Activated naive CD4-positive, alpha-beta T cell treated with anti-CD3 and anti-CD28 coated beads, Interleukin-2, amount 50 U/mL, for 72 hours (primary cell): ENCODE results near the gene IFFO2. TPM values are rescaled to one million over a fixed set of nuclear protein-coding genes. Genes with fewer than 3 reads are reported as not detected.
A peak's percentile ranks its signal among the peaks of the same experiment; 100 is the strongest.

Experiments used
- ATAC-seq, 2 donors: fragments of 150-1000 bp; cut with Tn5 transposase; 2 replicates each; pipeline ENCODE4 v1.10.0; 2021; ENCODE audit warnings: mild to moderate bottlenecking in 2 of 2, moderate library complexity in 2 of 2
- DNase-seq, 2 donors: peaks; one replicate each; pipeline ENCODE4 v3.0.0; 2021 to 2022; ENCODE audit warnings: low spot score in 2 of 2
- H3K27ac Mint-ChIP-seq, 2 donors: one replicate each; pipeline ENCODE4 v1.8.0; 2022; ENCODE audit warnings: mild to moderate bottlenecking in 2 of 2, mixed read lengths in 2 of 2
- H3K36me3 Mint-ChIP-seq, 2 donors: one replicate each; pipeline ENCODE4 v1.8.0; 2022; ENCODE audit warnings: mixed read lengths in 2 of 2
- H3K9me3 Mint-ChIP-seq, 2 donors: one replicate each; pipeline ENCODE4 v1.8.0; 2022; ENCODE audit warnings: mixed read lengths in 2 of 2
- total RNA-seq, 2 donors: library from RNA; stranded (reverse); gene quantifications; one replicate each; pipeline ENCODE4 v1.2.3, GENCODE V29; 2022

Gene IFFO2
- total RNA-seq, 2 donors from 2014 or later: 27.3 to 41.7 TPM

GRCh38 chr1:18921516-18922251, 34.8 kb downstream of the IFFO2 start:
- H3K36me3 Mint-ChIP-seq: peaks cover 5 to 10% of the 10 kb centered on the region in 2 donors
- H3K27ac Mint-ChIP-seq: no peak overlapping the region
- DNase-seq (no peak), ATAC-seq (no peak)
- peaks cover 4 to 6% of the 10 kb centered on the region in 2 donors for H3K9me3 Mint-ChIP-seq

GRCh38 chr1:18920931-18921330, 35.5 kb downstream of the IFFO2 start:
- Mint-ChIP-seq H3K27ac (no peak overlapping the region), H3K36me3 (peaks cover 5 to 10% of the 10 kb centered on the region in 2 donors), H3K9me3 (peaks cover 4 to 6% of the 10 kb centered on the region in 2 donors)
- ATAC-seq: no peak
- no peak for DNase-seq

DNA sequence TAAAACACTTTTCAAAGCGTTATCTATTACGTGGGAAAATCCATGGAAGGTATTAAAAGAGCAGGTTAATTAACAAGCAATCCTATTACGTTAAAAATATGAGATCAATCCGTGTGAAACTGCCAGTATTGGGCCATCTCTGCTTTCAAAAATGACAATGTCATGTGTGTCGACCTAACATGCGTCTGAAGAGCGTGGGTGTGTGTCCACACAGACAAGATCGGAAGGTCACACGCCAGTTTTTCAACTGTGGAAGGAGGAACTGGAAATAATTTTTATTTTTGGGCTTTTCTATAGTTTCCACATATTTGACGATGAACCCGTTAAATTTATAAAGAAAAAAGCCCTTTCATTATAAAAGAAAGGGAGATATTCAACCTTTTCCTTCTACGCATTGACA, 36.5 kb downstream of the IFFO2 start:
- no peak for DNase-seq
- H3K27ac Mint-ChIP-seq: no peak overlapping the region
- H3K9me3 Mint-ChIP-seq: no peaks in the 10 kb centered on the region
- peaks cover 0 to 1% of the 10 kb centered on the region in 2 donors for H3K36me3 Mint-ChIP-seq
- ATAC-seq: no peak

GRCh38 chr1:18919197-18919905, 37.1 kb downstream of the IFFO2 start:
- Mint-ChIP-seq H3K36me3 (no peaks in the 10 kb centered on the region), H3K27ac (no peak overlapping the region), H3K9me3 (no peaks in the 10 kb centered on the region)
- no peak for DNase-seq
- ATAC-seq: no peak

DNA sequence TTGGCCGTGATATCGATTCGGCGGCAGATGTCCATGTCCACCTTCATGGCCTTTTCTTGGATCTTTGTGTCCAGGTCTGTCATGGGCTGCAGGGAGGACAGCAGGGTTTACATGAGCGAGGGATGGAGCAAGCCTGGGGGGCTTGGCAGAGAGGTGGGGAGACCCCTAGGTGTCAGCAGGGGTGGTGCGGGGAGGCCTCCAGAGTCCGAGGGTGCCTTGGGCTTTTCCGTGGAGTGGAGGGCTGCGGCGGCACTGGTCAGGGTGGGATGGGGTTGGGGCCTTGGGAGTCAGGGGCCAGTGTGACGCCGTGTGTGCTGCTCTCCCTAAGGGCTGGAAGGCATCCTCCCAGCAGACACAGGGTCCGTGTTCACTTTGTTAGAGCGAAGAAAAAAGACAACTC, 38.1 kb downstream of the IFFO2 start:
- Mint-ChIP-seq H3K27ac (peak overlapping the region; percentile 35 to 62), H3K36me3 (no peaks in the 10 kb centered on the region), H3K9me3 (no peaks in the 10 kb centered on the region)
- ATAC-seq (no peak), DNase-seq (no peak)

DNA sequence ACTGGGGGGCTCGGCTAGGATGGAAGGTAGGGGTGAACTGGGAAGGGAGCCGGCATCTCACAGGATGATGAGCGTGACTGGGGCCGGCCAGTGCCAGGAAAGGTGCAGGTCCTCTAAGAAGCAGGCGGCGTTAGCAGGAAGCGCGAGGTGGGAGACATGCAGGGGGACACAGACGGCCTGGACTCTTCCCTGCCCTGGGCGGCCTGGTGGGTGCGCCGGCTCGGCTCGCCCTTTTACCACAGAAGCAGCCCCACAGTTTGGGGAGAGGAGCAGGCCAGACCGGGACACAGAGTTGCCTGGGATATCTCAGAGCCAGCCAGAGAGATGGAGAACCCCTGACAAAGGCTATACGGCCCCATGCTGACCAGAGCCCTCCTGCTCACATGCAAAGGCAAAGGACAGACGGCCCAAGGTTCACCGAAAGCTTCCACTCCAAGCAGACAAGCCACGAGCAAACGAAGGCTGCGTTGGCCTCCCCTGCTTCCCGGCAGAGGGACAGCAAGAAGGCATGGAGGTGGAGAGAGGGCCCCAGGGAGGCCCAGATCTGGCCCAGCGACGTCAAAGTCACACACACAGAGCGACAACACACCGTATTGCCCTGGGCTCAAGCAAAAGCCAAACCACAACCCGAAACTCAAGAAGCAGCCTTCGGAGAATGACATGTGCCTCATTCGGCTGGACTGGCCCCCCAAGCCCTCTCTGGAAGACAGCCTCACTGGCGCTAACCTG, 39.2 kb downstream of the IFFO2 start:
- H3K9me3 Mint-ChIP-seq: no peaks in the 10 kb centered on the region
- H3K27ac Mint-ChIP-seq: peak overlapping the region in 1 of 2 donors; percentile 79
- H3K36me3 Mint-ChIP-seq: peaks cover 0 to 5% of the 10 kb centered on the region in 2 donors
- ATAC-seq: no peak
- no peak for DNase-seq

- Mint-ChIP-seq H3K9me3 (no peaks in the 10 kb centered on the region), H3K27ac (no peak overlapping the region), H3K36me3 (peaks cover 9 to 15% of the 10 kb centered on the region in 2 donors)
- DNase-seq (no peak), ATAC-seq (no peak)
These were observed 41.1 kb downstream of the IFFO2 start for GRCh38 chr1:18915341-18915740.

DNA sequence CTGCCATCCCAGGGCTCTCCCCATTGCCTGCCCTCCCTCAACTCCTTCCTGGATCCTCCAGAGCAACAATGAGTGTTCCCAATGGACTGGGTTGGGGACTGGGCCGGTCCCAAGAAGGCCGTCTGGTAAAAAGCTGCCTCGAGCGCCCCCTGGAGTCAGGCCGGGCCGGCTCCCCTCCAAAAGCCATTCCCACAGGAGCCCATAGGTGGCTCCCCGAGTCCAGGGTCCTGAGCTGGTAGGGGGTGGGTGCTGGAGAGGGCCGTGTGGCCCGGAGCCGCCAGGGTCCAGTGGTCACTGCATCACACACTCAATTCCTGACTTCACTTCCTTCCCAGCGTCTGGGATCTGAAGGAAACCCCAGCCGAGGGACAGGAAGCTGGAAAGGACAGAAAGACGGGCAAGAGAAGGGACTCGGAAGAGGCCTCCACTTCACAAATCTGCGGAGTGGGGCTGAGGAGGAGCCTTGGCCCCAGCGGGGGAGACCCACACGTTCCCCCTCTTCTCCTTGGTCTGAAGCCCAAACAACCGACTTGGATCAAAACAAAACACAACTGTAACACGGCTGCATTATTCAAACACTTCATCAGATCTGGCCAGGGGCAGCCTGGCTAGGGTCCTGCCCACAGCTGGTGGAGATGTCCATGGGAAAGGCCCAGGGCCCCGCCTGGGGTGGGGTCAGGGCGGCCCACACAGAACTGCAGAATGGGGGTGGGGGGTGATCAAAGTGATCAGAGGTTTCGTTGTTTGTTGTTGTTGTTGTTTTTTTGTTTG, 43.2 kb downstream of the IFFO2 start:
- peak; percentile 11 to 85 for ATAC-seq
- H3K27ac Mint-ChIP-seq: peak overlapping the region in 1 of 2 donors; percentile 22
- no peaks in the 10 kb centered on the region for H3K9me3 Mint-ChIP-seq
- peaks cover 24 to 36% of the 10 kb centered on the region in 2 donors for H3K36me3 Mint-ChIP-seq
- DNase-seq: peak; percentile 65 to 86

- Mint-ChIP-seq H3K27ac (no peak overlapping the region), H3K36me3 (peaks cover 31 to 43% of the 10 kb centered on the region in 2 donors), H3K9me3 (no peaks in the 10 kb centered on the region)
- DNase-seq (no peak), ATAC-seq (no peak)
These were observed 43.9 kb downstream of the IFFO2 start for GRCh38 chr1:18912550-18912949.

DNA sequence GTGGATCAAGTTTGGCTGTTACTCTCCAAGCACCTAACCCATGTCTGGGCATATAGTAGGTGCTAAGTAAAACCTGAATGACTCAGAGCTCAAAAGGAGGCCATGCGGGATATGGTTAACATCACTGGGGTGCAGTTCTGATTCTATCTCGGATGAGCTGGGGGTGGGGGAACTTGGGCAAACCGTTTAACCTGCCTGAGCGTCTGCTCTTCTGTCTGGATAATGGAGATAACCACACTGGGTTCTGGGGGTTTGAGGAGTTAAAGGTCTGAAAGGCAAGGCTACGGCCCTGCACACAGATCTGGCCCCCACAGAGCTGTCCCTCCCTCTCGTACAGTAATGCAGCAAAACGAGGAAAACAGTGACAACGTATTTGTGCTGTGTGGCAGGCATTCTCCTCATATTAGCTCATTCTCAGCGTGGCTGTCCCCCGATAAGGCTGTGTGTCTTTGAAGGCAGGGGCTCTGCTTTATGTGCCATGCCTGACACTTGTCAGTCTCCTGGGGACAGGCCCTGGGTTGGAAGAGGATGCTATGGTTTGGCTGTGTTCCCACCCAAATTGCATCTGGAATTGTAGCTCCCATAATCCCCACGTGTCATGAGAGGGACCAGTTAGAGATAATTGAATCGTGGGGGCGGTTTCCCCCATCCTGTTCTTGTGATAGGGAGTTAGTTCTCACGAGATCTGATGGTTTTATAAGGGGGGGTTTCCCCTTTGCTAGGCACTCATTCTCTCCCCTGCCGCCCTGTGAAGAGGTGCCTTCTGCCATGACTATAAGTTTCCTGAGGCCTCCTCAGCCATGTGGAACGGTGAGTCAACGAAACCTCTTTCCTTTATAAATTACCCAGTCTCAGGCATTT, 47.3 kb downstream of the IFFO2 start:
- ATAC-seq (peak in 1 of 2 donors; percentile 81), DNase-seq (peak in 1 of 2 donors; percentile 83)
- peaks cover 38 to 46% of the 10 kb centered on the region in 2 donors for H3K36me3 Mint-ChIP-seq
- peak overlapping the region; percentile 50 to 93 for H3K27ac Mint-ChIP-seq
- no peaks in the 10 kb centered on the region for H3K9me3 Mint-ChIP-seq

DNA sequence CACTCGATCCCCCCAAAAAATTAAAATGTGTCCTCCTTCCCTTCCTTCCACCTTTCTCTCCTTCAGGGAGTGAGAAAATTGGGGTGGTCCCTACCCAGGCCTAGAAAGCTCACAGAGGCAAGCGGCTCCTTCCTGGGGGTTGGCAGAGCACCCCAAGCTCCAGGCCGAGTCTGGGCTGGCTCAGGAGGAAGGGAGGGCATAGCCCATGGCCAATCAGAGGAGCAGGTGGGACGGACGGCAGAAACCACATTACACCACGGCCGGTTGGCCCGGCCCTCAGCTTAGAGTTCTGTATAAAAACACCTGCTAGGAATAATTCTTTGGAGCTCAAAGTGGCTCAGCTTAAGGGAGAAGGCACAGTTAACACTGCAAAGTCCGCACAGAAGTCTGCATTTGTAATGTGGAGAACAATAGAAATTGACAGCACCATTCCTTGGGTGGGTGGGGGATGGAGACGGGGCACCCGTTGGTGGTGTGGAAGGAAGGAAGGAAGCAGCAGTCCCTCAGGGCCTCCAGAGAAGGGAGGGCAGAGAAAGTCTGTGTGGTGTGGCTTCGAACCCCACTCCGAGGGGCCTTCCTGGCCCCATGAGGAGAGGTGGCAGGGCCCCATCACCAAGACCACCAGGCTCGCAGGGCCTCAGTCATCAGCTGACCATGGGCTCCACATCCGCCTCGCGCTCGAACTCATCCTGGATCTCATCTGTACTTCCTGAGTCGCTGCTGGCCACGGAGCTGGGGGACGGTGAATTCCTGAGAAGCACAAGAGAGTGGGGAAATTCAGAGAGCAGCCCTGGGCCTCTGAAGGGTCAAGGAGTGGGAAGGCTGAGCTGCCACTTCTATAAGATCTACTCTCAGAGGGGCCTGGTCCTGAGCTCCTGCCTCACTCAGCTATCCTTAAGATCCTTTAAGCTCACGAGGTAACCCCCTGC, 48.3 kb downstream of the IFFO2 start:
- Mint-ChIP-seq H3K27ac (peak overlapping the region in 1 of 2 donors; percentile 93), H3K36me3 (peaks cover 38 to 45% of the 10 kb centered on the region in 2 donors), H3K9me3 (no peaks in the 10 kb centered on the region)
- ATAC-seq (peak in 1 of 2 donors; percentile 0), DNase-seq (no peak)

DNA sequence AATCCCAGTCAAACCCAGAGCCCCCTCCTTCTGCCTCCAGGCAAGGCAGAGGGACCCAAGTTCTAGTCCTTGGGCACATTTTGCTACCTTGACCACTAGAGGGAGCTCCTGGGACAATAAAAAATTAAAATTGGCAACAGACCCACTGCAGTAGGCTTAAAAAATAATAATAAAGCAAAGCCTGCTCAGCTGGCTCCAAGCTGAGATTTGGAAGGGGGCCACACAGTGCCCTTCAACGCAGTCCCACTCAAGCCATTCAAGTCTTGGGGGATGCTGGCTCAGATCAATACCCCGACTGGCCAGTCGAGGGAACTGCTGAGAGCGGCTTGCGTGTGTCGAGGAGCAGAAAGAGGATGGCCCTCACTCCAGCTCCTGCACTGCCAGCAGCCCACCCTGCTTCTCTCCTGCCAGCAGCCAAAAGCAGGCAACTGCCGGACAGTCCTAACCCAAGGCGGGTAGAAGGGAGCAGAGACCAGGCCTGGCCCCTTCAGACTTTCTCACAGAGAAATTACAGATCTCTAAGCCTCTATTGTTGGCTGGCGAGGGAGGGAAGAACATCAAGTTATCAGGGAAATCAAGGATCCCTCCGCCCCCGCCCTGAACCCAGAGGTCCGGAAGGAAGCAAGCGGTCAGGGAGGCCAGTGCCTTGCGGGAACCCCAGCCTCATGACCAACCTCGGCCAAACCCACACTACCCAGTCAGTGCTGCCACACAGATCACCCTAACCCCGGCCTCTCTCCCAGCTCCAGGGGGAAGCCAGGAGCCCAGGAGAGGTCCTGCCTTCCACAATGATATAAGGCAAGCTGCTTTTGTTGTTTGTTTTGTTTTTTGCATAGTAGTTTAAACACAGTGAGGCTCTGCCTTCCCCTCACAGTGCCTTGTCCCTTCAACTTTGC, 49.2 kb downstream of the IFFO2 start:
- peak overlapping the region; percentile 36 to 93 for H3K27ac Mint-ChIP-seq
- no peak for ATAC-seq
- H3K36me3 Mint-ChIP-seq: peaks cover 38 to 42% of the 10 kb centered on the region in 2 donors
- no peaks in the 10 kb centered on the region for H3K9me3 Mint-ChIP-seq
- peak in 1 of 2 donors; percentile 72 for DNase-seq

DNA sequence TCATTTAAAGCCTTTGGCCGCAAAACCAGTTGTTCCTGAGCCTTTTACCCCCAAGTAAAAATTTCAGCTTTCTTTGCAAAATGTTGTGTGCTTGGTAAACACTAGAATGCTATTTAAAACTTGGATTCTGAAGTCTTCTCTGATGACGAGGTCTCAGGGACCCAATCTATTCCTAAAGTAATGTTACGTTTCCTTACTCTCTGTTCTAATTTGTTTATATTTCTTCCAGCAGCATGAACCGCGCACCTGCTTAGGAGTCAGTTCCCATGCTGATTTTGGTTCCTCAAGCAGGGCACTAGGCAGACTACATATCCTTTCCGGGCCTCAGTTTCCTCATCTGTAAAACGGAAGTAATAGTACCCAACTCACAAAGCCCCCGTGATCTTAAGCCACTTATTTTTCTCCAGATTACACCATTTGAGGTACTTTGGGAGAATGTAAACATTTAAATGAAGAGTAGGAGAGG, 53.2 kb downstream of the IFFO2 start:
- Mint-ChIP-seq H3K9me3 (no peaks in the 10 kb centered on the region), H3K27ac (peak overlapping the region; percentile 4 to 96), H3K36me3 (peaks cover 16 to 22% of the 10 kb centered on the region in 2 donors)
- ATAC-seq (no peak), DNase-seq (no peak)
